GM23338 (cell line): ENCODE data around the gene NXPH3. TPM values are rescaled to one million over a fixed set of nuclear protein-coding genes. Genes with fewer than 3 reads are reported as not detected.

Source experiments
- CTCF ChIP-seq, 2 experiments: fragments of 200-600 bp in 1 of 2; sonication (generic) in 1 of 2; conservative IDR thresholded peaks; 2 replicates each; pipeline versions ENCODE4 v1.5.1 to v1.6.1; 2016 to 2017; ENCODE audit warnings: antibody characterized with exemption in 2 of 2, low read depth in 2 of 2, mild to moderate bottlenecking in 2 of 2, moderate library complexity in 1 of 2
- ETS1 ChIP-seq: IDR thresholded peaks from 2 replicates; pipeline ENCODE4 v1.6.1; 2016; ENCODE audit warnings: antibody characterized with exemption
- EZH2phosphoT487 ChIP-seq: fragments of 200-600 bp; sonication (generic); IDR thresholded peaks from one replicate; pipeline ENCODE4 v1.8.1; 2018; ENCODE audit warnings: antibody characterized with exemption; ENCODE audit not compliant: unreplicated experiment
- JUNB ChIP-seq: IDR thresholded peaks from one replicate; pipeline ENCODE4 v1.6.1; 2016; ENCODE audit warnings: antibody characterized with exemption; ENCODE audit not compliant: unreplicated experiment
- NANOG ChIP-seq: IDR thresholded peaks from 2 replicates; pipeline ENCODE4 v1.6.1; 2016; ENCODE audit warnings: antibody characterized with exemption, borderline replicate concordance
- ZNF114 ChIP-seq: fragments of 250-450 bp; sonication (Bioruptor Pico); IDR thresholded peaks from 2 replicates; pipeline ENCODE4 v1.5.0; 2020; ENCODE audit warnings: mild to moderate bottlenecking, moderate library complexity
- ZNF331 ChIP-seq: fragments of 250-450 bp; sonication (Bioruptor Pico); IDR thresholded peaks from 2 replicates; pipeline ENCODE4 v1.5.0; 2020; ENCODE audit warnings: low read depth, mild to moderate bottlenecking, moderate library complexity
- ZNF462 ChIP-seq: fragments of 250-450 bp; sonication (Bioruptor Pico); IDR thresholded peaks from 2 replicates; pipeline ENCODE4 v1.5.0; 2020; ENCODE audit warnings: mild to moderate bottlenecking, moderate library complexity
- polyA plus RNA-seq: library from polyadenylated mRNA; unstranded; fragments of >200 nt; fragmentation: Nextera tagmentation; extraction: Ambion mirVana; gene quantifications from 2 replicates; pipeline ENCODE4 v1.2.1, GENCODE V29; 2016
- total RNA-seq: library from RNA; depleted of rRNA; stranded (reverse); fragments of >200 nt; shearing (Covaris generic); gene quantifications from 2 replicates; pipeline ENCODE4 v1.2.3, GENCODE V29; 2014

The NXPH3 gene
- total and polyA plus RNA-seq, 2 experiments from 2014 or later: 0.23 to 2.7 TPM

GRCh38 chr17:49613182-49613800 lies 37.6 kb downstream of the NXPH3 start (continued):
- no peak for TF ChIP-seq ZNF462 (CRISPR knock-in tag)
- no peak for TF ChIP-seq EZH2phosphoT487
- no peak for TF ChIP-seq NANOG
- TF ChIP-seq JUNB: no peak
- no peak for TF ChIP-seq ZNF331 (CRISPR knock-in tag)
- no peak for TF ChIP-seq ETS1
- no peak for TF ChIP-seq CTCF (conservative IDR thresholded peaks at IDR 0.05; ENCODE audit: low read depth in 2 of 2)
- TF ChIP-seq ZNF114 (CRISPR knock-in tag): no peak
